Raji (cell line): ENCODE measurements around the gene ACY1.

ENCODE experiments used
- POLR2A ChIP-seq: IDR thresholded peaks from 2 replicates; pipeline ENCODE4 v1.6.1; 2011; ENCODE audit warnings: low read depth, low read length, control low read depth; ENCODE audit not compliant: insufficient read depth

ACY1 gene

DNA sequence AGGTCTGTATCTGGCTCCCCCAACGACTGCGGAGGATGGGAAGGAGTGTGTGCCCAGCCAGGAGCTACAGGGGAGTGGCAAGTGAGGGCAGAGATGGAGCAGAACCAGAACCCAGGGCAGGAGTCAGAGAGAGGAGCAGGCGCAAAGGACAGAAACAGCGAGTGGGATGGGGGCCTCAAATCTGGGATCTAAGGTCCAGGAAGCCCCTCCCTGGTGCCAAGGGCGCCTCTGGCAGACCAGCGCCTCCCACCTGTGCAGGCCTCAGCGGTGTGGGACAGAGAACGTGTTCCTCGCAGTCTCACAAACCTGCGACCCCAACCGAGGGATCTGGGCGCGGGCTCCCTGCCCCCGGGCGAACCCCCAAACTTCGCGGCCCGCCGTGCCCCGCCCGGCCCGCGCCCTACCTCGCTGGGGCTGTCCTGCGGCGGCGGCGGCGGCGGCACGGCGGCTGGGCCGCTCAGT lies 16.4 kb upstream of the ACY1 start:
- TF ChIP-seq POLR2A = peak; percentile 34; the same call in 1 of the 2 replicates

DNA sequence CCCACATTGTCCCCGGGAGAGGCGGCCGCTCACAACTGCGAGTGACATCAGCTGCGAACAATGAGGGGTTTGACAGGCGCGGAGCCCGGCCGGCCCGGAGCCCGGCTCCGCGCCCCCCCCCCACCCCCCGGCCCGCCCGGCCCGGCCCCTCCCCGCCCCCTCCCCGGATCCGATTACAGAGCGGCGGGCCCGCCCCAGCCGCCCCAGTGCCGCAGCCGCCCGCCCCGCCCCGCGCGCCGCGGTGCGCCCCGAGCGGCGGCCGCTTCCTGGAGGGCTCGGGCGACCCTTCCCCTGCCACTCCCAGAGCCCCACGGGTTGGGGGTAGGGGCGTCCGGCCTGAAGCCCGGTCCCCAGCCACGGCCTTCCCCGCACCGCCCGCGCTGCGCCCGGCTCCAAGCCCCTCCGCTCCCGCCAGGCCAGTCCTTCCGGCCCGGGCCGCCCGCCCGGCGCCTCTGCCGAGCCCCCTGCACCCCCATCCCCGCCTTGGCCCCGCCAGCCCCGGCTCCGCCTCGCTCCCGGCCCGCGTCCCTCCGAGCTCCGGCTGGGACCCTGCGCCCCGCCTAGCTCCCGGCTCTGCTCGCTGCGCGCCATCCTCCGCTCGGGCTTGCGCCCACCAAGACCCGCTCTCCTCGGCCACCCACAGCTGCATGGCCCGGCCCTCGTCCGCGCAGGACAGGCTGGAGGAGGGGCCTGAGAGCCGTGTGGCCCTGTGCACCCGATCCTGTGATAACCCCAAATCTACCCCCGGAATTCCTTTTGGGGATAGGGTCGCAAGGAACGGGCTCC lies 15.8 kb upstream of the ACY1 start, which contains the start of gene PCBP4:
Gene PCBP4 (minus strand): TSS at position 71 of the 786 bp plus-strand sequence. CDS start 6,214 bp downstream, outside the sequence.
- peak; percentile 32; the same call in 1 of the 2 replicates for TF ChIP-seq POLR2A

DNA sequence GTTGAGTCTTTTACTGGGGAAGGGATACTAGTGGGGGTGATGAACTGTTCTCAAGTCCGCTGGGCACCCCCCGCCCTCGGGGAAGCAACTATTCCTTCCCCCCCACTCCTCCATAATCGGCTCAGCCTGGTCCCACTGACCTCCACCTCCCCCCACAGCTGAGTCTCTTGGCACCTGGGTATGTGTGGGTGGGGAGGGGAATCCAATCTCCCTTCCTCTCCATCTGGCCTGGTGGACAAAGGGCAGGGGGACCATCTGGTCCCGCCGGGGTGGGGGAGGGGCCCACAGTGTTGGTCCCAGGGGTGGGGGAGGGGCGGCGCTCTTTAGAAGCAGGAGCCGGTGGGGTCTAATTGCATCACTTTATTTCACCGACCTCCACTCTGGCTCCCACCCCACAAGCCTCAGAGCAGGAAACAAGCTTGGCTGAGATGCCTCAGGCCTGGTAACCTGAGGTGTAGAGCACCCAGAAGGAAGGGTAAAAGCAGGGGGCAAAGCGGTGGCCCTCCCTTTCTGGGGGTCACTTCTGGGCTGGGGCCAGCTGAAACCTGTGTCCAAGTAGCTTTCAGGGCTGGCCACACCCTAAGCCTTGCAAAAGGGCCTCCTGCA lies 15.1 kb upstream of the ACY1 start:
- no peak for TF ChIP-seq POLR2A

DNA sequence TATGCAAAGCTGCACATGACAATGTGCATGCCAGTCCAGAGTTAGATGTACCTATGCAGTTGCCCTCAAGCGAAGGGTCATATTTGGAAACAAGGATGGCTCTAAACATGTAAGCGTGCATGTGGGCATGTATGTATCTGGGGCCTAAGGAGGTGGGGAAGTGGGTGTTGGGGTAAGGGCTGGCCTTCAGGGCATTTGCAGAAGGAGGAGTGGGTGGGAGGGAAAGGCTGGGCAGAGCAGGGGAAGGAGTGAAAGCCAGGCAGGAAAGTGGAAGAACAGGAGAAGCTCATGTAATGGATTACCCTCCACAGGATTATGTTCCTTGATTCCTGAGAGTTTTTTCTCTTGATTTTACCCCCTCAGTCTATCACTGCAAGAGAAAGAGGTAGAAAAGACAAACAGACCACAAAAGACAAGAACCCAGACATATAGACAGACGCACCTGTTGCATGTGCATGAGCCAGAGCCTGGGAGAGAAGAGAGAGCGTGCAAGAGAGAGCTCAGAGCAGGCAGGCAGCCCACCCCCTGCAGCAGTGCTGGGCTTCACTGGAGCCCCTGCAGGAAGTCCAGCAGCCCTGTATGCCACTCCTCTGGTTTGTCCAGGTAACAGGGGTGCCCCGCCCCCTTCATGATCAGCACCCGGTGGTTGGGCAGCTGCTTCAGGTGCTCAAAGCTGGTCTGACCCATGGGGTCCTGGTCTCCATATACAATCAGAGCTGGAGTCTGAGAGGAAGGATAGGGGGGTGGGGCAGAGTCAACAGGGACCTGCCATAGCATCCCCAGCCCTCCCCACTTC lies 14.3 kb upstream of the ACY1 start:
- no peak for TF ChIP-seq POLR2A

DNA sequence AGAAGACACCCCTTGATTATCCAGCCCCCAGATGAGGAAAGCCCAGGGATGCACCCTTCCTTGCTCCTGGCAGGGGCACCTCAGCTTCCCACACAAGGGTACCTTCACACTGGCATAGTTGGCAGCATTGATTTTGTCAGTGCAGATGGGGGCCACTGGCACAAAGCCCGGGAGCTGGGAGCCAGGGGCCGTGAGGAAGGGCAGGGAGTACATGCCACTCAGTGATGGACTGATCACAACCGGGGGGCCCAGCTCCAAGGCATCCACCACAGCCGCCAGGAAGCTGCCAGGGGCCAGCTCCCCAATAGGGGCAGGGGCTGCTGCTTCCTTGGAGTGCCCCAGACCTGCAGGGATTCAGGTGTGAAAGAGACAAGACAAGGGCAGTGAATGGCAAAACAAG lies 13.5 kb upstream of the ACY1 start:
- no peak for TF ChIP-seq POLR2A

DNA sequence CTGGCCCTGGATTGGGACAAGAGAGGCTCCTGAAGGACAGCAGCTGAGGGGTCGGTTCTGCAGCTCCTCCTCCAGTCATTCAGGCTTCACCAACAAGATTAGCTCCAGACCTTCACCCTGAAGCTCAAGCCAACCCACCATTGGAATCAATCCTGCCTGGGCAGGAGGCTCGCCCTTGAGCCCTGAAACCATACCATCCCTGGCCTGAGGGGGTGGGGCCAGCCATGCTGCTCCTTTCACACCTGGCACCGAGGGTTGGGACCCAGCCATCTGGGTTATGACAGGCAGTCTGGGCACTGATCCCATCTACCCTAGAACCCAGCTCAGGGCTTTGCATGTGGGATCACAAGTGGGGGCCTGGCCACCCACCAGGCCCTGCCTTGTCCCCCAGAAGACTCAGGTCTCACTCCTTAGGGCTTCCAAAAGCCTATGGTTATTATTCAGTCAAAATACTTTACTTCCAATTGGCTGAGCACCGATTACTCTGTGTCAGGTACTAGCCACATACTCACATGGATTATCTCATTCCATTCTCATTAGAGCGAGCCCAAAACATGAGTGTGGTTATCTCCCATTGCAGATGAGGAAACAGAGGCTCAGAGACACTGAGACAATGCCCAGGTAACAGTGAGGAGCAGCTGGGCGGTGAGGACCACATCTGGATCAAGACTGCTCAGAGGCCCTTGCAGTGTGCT lies 12.6 kb upstream of the ACY1 start:
- TF ChIP-seq POLR2A = no peak

DNA sequence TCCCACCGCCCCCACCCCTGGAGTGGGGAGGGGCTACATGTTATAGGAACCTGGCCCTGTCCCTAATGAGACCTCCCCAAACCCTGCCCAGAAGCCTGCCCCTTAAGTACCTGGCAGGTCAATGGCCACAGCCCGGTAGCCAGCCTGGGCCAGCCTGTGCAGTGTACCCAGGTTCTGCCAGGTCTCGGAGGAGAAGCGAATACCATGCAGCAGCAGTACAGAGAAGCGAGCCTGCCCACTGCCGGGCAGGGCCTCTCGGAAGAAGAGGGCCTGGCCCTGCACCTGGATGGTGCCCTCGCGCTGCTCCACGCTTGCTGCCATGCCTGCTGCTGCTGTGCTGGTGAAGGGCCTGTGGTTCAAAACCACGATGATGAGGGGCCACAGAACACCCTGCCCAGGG lies 12.0 kb upstream of the ACY1 start:
- no peak for TF ChIP-seq POLR2A

DNA sequence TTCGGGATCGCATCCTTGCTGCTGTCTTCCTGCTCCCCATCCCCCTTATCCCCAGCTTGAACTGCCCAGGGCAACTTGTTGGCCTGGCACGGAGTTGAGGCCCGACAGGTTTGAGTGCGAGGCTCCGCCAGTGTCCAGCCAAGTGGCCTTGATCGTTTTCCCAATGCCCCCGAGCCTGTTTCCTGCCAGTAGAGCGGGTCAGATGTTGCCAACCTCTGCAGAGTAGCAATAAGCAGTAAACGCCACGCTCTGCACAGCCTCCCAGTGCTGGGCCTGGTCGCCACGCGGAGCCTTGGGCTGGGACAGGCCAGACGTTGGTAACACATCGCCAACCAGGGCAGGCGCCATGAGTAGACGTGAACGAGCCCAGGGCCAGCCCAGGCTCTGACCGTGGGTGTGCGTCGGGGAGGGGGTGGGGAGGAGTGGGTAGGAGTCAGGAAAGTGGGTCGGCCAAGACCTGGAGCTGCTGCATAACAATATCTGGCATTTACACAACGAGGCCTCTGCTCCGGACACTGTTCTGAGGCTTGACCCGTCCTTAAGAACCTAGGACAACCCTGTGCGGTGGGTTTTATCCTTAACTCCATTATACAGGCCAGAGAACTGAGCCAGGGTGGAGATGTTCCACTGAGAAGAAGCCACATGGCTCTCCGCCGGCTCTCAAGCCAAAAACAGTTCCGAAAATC lies 8.9 kb upstream of the ACY1 start:
- TF ChIP-seq POLR2A = no peak

DNA sequence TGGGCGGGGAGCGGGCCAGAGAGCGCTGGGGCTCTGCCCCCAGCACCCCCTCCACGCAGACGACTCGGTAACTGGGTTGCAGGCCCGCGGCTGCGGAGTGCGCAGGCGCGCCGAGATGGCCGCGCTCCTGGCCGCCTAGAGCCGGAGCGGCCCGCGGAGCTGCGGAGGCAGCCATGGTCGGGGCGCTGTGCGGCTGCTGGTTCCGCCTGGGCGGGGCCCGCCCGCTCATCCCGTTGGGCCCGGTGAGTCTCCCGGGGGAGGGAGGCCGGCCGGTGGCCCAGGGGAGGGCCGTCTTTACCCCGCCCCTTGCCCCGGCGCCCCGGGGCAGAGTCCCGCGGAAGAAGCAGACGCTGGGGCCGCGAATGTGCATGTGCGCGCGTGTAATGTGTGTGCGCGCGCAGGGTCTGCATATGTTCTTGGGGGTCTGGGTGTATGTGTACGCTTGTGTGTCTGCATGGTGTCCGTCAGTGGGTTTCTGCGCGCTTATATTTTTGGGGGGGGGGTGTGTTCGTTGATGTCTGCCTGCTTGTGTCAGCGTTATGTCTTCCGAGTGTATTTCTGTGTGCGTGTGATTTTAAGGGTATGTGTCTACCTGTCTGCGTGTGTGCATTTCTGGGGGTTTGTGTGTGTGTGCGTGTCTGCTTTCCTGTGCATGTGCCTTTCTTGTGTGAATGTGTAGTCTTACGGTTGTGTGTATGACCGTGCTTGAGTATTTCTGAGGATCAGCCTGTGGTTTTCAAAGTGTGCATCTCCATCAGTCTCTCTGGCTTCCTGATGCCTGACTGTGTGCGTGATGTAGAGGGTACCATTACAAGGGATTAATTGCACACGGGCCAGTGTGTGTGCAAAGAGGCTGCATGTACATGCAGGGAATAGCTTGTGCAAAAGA lies 8.1 kb upstream of the ACY1 start, which contains the start of gene ABHD14A:
Gene ABHD14A (plus strand): TSS at position 102 of the 889 bp plus-strand sequence. CDS start 72 bp downstream, at position 174.
- peak; percentile 69 for TF ChIP-seq POLR2A

DNA sequence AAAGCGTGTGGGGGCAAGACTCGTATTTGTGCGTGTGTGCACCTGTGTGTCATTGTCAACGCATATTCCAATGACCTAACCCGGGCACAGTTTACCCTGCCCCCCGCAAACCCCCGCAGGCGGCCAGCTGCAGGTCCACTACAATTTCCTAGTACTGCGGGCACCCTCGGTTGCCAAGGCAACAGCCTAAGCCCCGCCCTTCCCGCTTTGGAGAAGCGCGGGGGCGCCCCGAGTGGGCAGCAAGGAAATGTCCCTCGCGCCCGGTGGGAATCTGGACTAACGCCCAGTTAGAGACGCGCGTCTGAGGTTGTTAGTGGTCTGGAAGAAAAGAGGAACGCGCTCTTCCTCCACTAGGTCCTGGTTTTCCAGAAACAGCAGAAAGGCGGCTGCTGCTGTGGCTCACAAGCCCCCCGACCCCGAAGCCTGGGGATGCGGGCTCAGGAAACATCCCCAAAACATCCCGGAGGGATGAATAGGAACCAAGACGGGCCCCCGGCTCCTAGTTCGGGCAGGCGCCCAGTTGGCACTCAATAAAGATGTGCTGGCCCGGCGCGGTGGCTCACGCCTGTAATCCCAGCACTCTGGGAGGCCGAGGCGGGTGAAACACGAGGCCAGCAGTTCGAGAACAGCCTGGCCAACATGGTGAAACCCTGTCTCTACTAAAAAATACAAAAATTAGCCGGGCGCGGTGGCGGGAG lies 7.3 kb upstream of the ACY1 start:
- no peak for TF ChIP-seq POLR2A

DNA sequence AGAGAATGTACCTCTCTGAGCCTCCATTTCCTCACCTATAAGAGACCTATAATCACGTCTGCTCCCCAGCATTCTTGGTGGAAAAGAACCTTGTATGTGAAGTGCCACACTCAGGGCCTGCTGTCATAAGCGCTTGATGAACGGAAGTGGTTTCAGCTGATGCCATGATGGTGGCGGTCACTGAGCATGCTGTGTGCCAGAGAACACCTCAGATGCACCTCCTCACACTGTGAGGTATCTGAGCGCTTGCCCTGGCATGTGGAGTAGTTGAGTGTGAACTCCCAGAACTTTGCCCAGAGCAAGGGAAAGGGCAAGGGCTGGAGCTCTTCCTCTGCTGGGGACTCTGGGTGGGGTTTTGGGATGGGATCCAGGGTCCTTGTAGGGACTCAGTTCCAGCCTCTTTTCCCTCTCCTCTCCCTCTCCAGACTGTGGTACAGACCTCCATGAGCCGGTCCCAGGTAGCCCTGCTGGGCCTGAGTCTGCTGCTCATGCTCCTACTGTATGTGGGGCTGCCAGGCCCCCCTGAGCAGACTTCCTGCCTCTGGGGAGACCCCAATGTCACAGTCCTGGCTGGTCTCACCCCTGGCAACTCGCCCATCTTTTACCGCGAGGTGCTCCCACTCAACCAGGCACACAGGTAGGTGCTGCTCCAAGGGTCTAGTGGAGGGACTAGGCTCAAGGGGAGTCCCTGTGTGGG lies 5.7 kb upstream of the ACY1 start:
- no peak for TF ChIP-seq POLR2A

DNA sequence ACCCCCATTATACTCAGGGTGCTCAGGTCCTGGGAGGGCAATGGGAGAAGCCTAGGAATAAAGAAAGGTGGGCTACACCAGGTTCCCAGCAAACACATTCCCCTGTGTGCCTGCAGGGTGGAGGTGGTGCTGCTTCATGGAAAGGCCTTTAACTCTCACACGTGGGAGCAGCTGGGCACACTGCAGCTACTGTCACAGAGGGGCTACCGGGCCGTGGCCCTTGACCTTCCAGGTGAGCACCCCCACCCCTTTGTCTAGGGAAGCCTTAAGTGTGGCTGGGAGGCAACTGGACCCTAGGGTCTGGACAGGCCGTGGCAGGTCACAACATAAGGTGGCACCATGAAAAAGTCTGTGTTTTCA lies 5.2 kb upstream of the ACY1 start:
- TF ChIP-seq POLR2A = no peak
